Breast epithelium (tissue), 4 donors: ENCODE results near the gene IFI27. TPM values are rescaled to one million over a fixed set of nuclear protein-coding genes. Genes with fewer than 3 reads are reported as not detected.

ENCODE experiments used
- DNase-seq, 2 donors: peaks; one replicate each; pipeline ENCODE4 v3.0.0-alpha.2; 2019; ENCODE audit warnings: low spot score in 2 of 2
- H3K27ac ChIP-seq, 2 donors: fragments of 200-600 bp; sonication (generic) in 1 of 2; one replicate each; pipeline ENCODE4 v1.5.1; 2016 to 2019; ENCODE audit warnings: mild to moderate bottlenecking in 1 of 2
- H3K27me3 ChIP-seq, 2 donors: fragments of 200-600 bp; sonication (generic) in 1 of 2; one replicate each; pipeline versions ENCODE4 v1.5.1 to v1.6.0; 2017 to 2019; ENCODE audit warnings: control low read depth in 1 of 2, mild to moderate bottlenecking in 1 of 2
- H3K36me3 ChIP-seq: fragments of 200-600 bp; one replicate; pipeline ENCODE4 v1.5.1; 2019
- H3K4me1 ChIP-seq, 2 donors: fragments of 200-600 bp; sonication (generic); one replicate each; pipeline ENCODE4 v1.5.1; 2016 to 2019; ENCODE audit warnings: control low read depth in 1 of 2
- H3K4me3 ChIP-seq, 3 donors: fragments of 200-600 bp; sonication (generic); 1 replicate in 2 of 3; 2 replicates in 1 of 3; pipeline ENCODE4 v1.5.1; 2016 to 2019; ENCODE audit warnings: mild to moderate bottlenecking in 3 of 3, moderate library complexity in 2 of 3
- H3K9me3 ChIP-seq, 2 donors: fragments of 200-600 bp; sonication (generic) in 1 of 2; one replicate each; pipeline ENCODE4 v1.5.1; 2016 to 2019; ENCODE audit warnings: control low read depth in 1 of 2
- POLR2A ChIP-seq: fragments of 450-650 bp; IDR thresholded peaks from one replicate; pipeline ENCODE4 v1.6.1; 2016; ENCODE audit warnings: antibody characterized with exemption, mild to moderate bottlenecking, moderate library complexity
- POLR2AphosphoS5 ChIP-seq, 3 donors: sonication (generic); formaldehyde crosslinking; IDR thresholded peaks; one replicate each; pipeline ENCODE4 v1.6.1; 2017; ENCODE audit warnings: antibody characterized with exemption in 3 of 3
- intact Hi-C: fragments of 100-400 bp; cut with DNase I; formaldehyde crosslinking; loops from one replicate; pipeline ENCODE4 v1.15.1; 2023; ENCODE audit warnings: low total_unique reads
- total RNA-seq, 3 donors: library from RNA; depleted of rRNA; stranded (reverse); fragments of >200 nt; gene quantifications; one replicate each; pipeline ENCODE4 v1.1.0, GENCODE V29; 2016
- TF ChIP-seq, protein P1 (sequence below), 3 donors: fragments of 450-650 bp; IDR thresholded peaks; one replicate each; pipeline ENCODE4 v1.5.1; 2016 to 2017; ENCODE audit warnings: antibody characterized with exemption in 3 of 3, mild to moderate bottlenecking in 3 of 3, moderate library complexity in 3 of 3

IFI27 gene
- total RNA-seq, 3 donors from 2014 or later: 101 to 196 (median 160) TPM

GRCh38 chr14:94128216-94128839 is 17.8 kb downstream of the IFI27 start:
- H3K9me3 ChIP-seq: no peaks in the 10 kb centered on the region
- no peaks in the 10 kb centered on the region for H3K27me3 ChIP-seq
- no peaks in the 10 kb centered on the region for H3K4me1 ChIP-seq
- TF ChIP-seq, protein P1, sequence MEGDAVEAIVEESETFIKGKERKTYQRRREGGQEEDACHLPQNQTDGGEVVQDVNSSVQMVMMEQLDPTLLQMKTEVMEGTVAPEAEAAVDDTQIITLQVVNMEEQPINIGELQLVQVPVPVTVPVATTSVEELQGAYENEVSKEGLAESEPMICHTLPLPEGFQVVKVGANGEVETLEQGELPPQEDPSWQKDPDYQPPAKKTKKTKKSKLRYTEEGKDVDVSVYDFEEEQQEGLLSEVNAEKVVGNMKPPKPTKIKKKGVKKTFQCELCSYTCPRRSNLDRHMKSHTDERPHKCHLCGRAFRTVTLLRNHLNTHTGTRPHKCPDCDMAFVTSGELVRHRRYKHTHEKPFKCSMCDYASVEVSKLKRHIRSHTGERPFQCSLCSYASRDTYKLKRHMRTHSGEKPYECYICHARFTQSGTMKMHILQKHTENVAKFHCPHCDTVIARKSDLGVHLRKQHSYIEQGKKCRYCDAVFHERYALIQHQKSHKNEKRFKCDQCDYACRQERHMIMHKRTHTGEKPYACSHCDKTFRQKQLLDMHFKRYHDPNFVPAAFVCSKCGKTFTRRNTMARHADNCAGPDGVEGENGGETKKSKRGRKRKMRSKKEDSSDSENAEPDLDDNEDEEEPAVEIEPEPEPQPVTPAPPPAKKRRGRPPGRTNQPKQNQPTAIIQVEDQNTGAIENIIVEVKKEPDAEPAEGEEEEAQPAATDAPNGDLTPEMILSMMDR (IDR thresholded peaks at IDR 0.05): no peak
- TF ChIP-seq POLR2AphosphoS5 (IDR thresholded peaks at IDR 0.05) (no peak), POLR2A (no peak)
- DNase-seq: no peak
- intact Hi-C loops: loop anchor here (10.0 kb wide), 1 partner anchor 94 kb away; no protein-coding TSS in a partner anchor
- peak overlapping the region in 1 of 3 donors; percentile 66 for H3K4me3 ChIP-seq
- no peaks in the 10 kb centered on the region for H3K36me3 ChIP-seq
- H3K27ac ChIP-seq: peak overlapping the region; percentile 88 to 93

DNA sequence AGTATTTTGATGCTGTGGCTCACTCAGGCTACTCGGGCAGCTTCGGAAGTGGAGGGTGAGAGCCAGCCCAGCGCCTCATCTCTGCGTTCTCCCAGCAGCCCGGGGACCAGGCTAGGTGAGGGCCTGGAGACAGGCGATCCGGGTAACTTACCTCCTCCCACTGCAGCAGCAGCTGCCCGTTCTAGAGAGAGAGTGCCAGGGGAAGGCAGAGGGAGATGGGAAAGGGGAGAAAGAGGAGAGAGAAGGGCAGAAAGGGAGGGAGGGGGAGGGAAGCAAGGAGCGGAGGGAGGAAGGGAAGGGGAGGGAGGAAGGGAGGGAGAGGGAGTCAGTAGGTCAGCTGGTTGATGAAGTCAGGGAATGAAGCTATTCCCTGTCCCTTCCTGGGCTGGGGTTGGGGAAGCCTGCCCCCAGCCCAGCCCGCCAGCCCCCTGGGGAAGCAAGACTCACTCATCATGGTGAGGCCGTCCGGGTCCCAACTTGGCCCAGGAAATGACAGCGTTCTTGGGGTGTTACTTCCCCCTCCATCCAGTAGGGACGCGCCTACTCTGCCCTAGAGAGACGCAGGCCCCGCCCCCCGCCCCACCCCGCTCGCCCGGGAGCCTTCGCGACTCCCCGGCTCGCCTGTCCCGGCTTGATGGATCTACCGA is 18.7 kb downstream of the IFI27 start, which contains the start of gene IFI27L2:
IFI27L2 (minus strand) TSS at position 494 of the 647 bp plus-strand sequence; CDS start at position 454, 40 bp downstream.
- intact Hi-C loops: loop anchor here (10.0 kb wide), 1 partner anchor 94 kb away; no protein-coding TSS in a partner anchor
- Histone ChIP-seq H3K36me3 (no peaks in the 10 kb centered on the region), H3K9me3 (no peaks in the 10 kb centered on the region), H3K4me3 (peak within 1 kb of the TSS; percentile 49 to 74 (median 66)), H3K27me3 (no peaks in the 10 kb centered on the region), H3K4me1 (no peaks in the 10 kb centered on the region), H3K27ac (peak within 1 kb of the TSS; percentile 88 to 93)
- peak in 1 of 2 donors; percentile 53 for DNase-seq
- TF ChIP-seq POLR2AphosphoS5 (IDR thresholded peaks at IDR 0.05): no peak
- TF ChIP-seq, protein P1 (IDR thresholded peaks at IDR 0.05): peak; percentile 3 to 29 (median 16)
- TF ChIP-seq POLR2A: no peak

DNA sequence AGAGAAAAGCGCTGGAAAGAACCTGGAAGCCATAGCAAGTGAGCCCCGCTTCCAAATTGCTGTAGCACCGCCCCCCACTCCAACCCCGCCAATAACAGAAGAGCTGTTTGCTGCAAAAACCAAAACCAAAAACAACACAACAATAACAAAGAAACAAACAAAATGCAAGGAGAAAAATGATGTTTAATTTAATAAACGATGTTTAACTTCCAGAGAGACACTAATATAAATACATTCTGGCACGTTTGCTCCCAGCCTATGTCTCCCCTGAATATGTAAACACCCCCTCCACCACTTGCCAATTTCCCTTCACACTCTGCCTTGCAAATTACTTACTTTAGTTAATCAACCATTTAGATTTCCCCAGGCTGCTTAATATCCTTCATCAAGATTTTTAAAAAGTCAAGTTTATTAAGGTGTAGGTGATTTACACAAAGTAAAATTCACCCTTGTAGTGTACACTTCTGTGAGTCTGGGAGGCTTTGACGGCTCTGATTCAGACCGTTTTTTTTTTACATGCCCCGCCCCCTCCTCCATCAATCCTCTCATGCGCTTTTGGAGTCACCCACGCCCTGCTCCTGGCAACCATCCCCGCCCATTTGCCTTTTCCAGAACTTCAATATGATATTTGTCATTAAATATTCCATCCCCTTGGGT is 19.4 kb downstream of the IFI27 start:
- no peaks in the 10 kb centered on the region for H3K36me3 ChIP-seq
- TF ChIP-seq, protein P1 (IDR thresholded peaks at IDR 0.05): no peak
- no peak for TF ChIP-seq POLR2AphosphoS5 (IDR thresholded peaks at IDR 0.05)
- TF ChIP-seq POLR2A: no peak
- H3K27ac ChIP-seq: peak overlapping the region; percentile 88 to 93
- peak overlapping the region; percentile 49 to 74 (median 66) for H3K4me3 ChIP-seq
- H3K27me3 ChIP-seq: no peaks in the 10 kb centered on the region
- intact Hi-C loops: loop anchor here (10.0 kb wide), 1 partner anchor 95 kb away; no protein-coding TSS in a partner anchor
- no peaks in the 10 kb centered on the region for H3K4me1 ChIP-seq
- DNase-seq: no peak
- H3K9me3 ChIP-seq: no peaks in the 10 kb centered on the region

- no peak for DNase-seq
- Histone ChIP-seq H3K27ac (no peak overlapping the region), H3K27me3 (no peaks in the 10 kb centered on the region), H3K4me1 (no peaks in the 10 kb centered on the region), H3K36me3 (no peaks in the 10 kb centered on the region), H3K4me3 (no peak overlapping the region), H3K9me3 (peaks cover 0 to 5% of the 10 kb centered on the region in 2 donors)
- intact Hi-C loops: no loop called here
- TF ChIP-seq, protein P1 (IDR thresholded peaks at IDR 0.05): peak; percentile 52 to 58 (median 53)
- TF ChIP-seq POLR2A: no peak
Observed at GRCh38 chr14:94132285-94132887, 21.9 kb downstream of the IFI27 start.
